GM23338 (cell line): ENCODE measurements around the gene SLC48A1. TPM values are rescaled to one million over a fixed set of nuclear protein-coding genes. Genes with fewer than 3 reads are reported as not detected.

Experiments used
- ATAC-seq: fragments of 200-7000 bp; cut with Tn5 transposase; 3 replicates; pipeline ENCODE4 v1.9.1; 2020
- DNase-seq: peaks from one replicate; pipeline ENCODE4 v3.0.0-alpha.2; 2015; ENCODE audit warnings: low spot score
- H2AFZ ChIP-seq: fragments of 200-600 bp; sonication (generic); 2 replicates; pipeline ENCODE4 v1.8.0; 2016; ENCODE audit warnings: antibody characterized with exemption, mild to moderate bottlenecking, moderate library complexity
- H3F3A ChIP-seq: fragments of 200-600 bp; sonication (generic); replicated peaks from 2 replicates; pipeline ENCODE4 v1.8.0; 2017; ENCODE audit warnings: antibody characterized with exemption, mixed run types, low read depth
- H3K27ac ChIP-seq: fragments of 200-600 bp; sonication (generic); 2 replicates; pipeline ENCODE4 v1.6.1; 2016; ENCODE audit warnings: low read depth
- H3K27me3 ChIP-seq: fragments of 200-600 bp; sonication (generic); 2 replicates; pipeline ENCODE4 v1.8.0; 2016; ENCODE audit warnings: mild to moderate bottlenecking, mixed run types, moderate library complexity; ENCODE audit not compliant: insufficient read depth
- H3K36me3 ChIP-seq: fragments of 200-600 bp; sonication (generic); 2 replicates; pipeline ENCODE4 v1.8.0; 2016; ENCODE audit warnings: mild to moderate bottlenecking; ENCODE audit not compliant: insufficient read depth
- H3K4me1 ChIP-seq: fragments of 200-600 bp; sonication (generic); 2 replicates; pipeline ENCODE4 v1.8.0; 2016; ENCODE audit warnings: mild to moderate bottlenecking, moderate library complexity; ENCODE audit not compliant: insufficient read depth
- H3K4me2 ChIP-seq: fragments of 200-600 bp; sonication (generic); 2 replicates; pipeline ENCODE4 v1.7.1; 2017; ENCODE audit warnings: mixed run types
- H3K4me3 ChIP-seq: fragments of 200-600 bp; sonication (generic); 2 replicates; pipeline ENCODE4 v1.6.1; 2016; ENCODE audit warnings: mixed run types
- H3K79me2 ChIP-seq: fragments of 200-600 bp; sonication (generic); replicated peaks from 2 replicates; pipeline ENCODE4 v1.8.0; 2017; ENCODE audit warnings: mild to moderate bottlenecking; ENCODE audit not compliant: insufficient read depth
- H3K9me2 ChIP-seq: fragments of 200-600 bp; sonication (generic); 2 replicates; pipeline ENCODE4 v1.8.0; 2017; ENCODE audit not compliant: insufficient read depth
- H4K20me1 ChIP-seq: fragments of 200-600 bp; sonication (generic); replicated peaks from 2 replicates; pipeline ENCODE4 v1.8.0; 2017; ENCODE audit warnings: mild to moderate bottlenecking; ENCODE audit not compliant: insufficient read depth
- H3K27ac Mint-ChIP-seq: 2 replicates; pipeline ENCODE4 v1.8.0; 2020; ENCODE audit warnings: inconsistent platforms, mild to moderate bottlenecking, moderate library complexity, mixed read lengths
- H3K27me3 Mint-ChIP-seq: 3 replicates; pipeline ENCODE4 v1.8.0; 2022; ENCODE audit warnings: low read depth, mild to moderate bottlenecking, moderate library complexity, mixed read lengths, inconsistent platforms; ENCODE audit not compliant: insufficient read depth, poor library complexity
- H3K36me3 Mint-ChIP-seq: 3 replicates; pipeline ENCODE4 v1.8.0; 2021; ENCODE audit warnings: low read depth, mild to moderate bottlenecking, inconsistent platforms, moderate library complexity, mixed read lengths
- H3K4me1 Mint-ChIP-seq: 3 replicates; pipeline ENCODE4 v1.8.0; 2020; ENCODE audit warnings: mild to moderate bottlenecking, inconsistent platforms, mixed read lengths
- H3K4me3 Mint-ChIP-seq: 3 replicates; pipeline ENCODE4 v1.8.0; 2021; ENCODE audit warnings: moderate library complexity, mild to moderate bottlenecking, inconsistent platforms, mixed read lengths
- H3K9me3 Mint-ChIP-seq: 3 replicates; pipeline ENCODE4 v1.8.0; 2020; ENCODE audit warnings: moderate library complexity, mild to moderate bottlenecking, inconsistent platforms, mixed read lengths
- CREB1 ChIP-seq: fragments of 250-450 bp; sonication (Bioruptor Pico); IDR thresholded peaks from 2 replicates; pipeline ENCODE4 v1.5.0; 2020; ENCODE audit warnings: low read depth, mild to moderate bottlenecking, moderate library complexity
- CTCF ChIP-seq, 2 experiments: fragments of 200-600 bp in 1 of 2; sonication (generic) in 1 of 2; conservative IDR thresholded peaks; 2 replicates each; pipeline versions ENCODE4 v1.5.1 to v1.6.1; 2016 to 2017; ENCODE audit warnings: antibody characterized with exemption in 2 of 2, low read depth in 2 of 2, mild to moderate bottlenecking in 2 of 2, moderate library complexity in 1 of 2
- ETS1 ChIP-seq: IDR thresholded peaks from 2 replicates; pipeline ENCODE4 v1.6.1; 2016; ENCODE audit warnings: antibody characterized with exemption
- EZH2phosphoT487 ChIP-seq: fragments of 200-600 bp; sonication (generic); IDR thresholded peaks from one replicate; pipeline ENCODE4 v1.8.1; 2018; ENCODE audit warnings: antibody characterized with exemption; ENCODE audit not compliant: unreplicated experiment
- NANOG ChIP-seq: IDR thresholded peaks from 2 replicates; pipeline ENCODE4 v1.6.1; 2016; ENCODE audit warnings: antibody characterized with exemption, borderline replicate concordance
- REST ChIP-seq: IDR thresholded peaks from one replicate; pipeline ENCODE4 v1.6.1; 2018; ENCODE audit warnings: antibody characterized with exemption; ENCODE audit not compliant: unreplicated experiment
- STAT1 ChIP-seq: IDR thresholded peaks from one replicate; pipeline ENCODE4 v1.6.1; 2016; ENCODE audit warnings: antibody characterized with exemption; ENCODE audit not compliant: unreplicated experiment
- ZNF462 ChIP-seq: fragments of 250-450 bp; sonication (Bioruptor Pico); IDR thresholded peaks from 2 replicates; pipeline ENCODE4 v1.5.0; 2020; ENCODE audit warnings: mild to moderate bottlenecking, moderate library complexity
- polyA plus RNA-seq: library from polyadenylated mRNA; unstranded; fragments of >200 nt; fragmentation: Nextera tagmentation; extraction: Ambion mirVana; gene quantifications from 2 replicates; pipeline ENCODE4 v1.2.1, GENCODE V29; 2016
- total RNA-seq: library from RNA; depleted of rRNA; stranded (reverse); fragments of >200 nt; shearing (Covaris generic); gene quantifications from 2 replicates; pipeline ENCODE4 v1.2.3, GENCODE V29; 2014

SLC48A1 gene
- total and polyA plus RNA-seq, 2 experiments from 2014 or later, result 5.8 to 9.0 TPM

- TF ChIP-seq ZNF462 (CRISPR knock-in tag) (no peak), ETS1 (no peak), CREB1 (CRISPR knock-in tag) (no peak), STAT1 (no peak), CTCF (conservative IDR thresholded peaks at IDR 0.05; ENCODE audit: low read depth in 2 of 2) (no peak)
Measured at GRCh38 chr12:47799357-47799955, 26.4 kb downstream of the SLC48A1 start (continued).

GRCh38 chr12:47800582-47800981 is 27.5 kb downstream of the SLC48A1 start:
- Histone ChIP-seq H3K79me2 (peaks cover 50% of the 10 kb centered on the region), H3K27ac (no peak overlapping the region), H3K27me3 (no peaks in the 10 kb centered on the region), H3K4me2 (no peak overlapping the region), H3K4me3 (no peak overlapping the region), H4K20me1 (peaks cover 13% of the 10 kb centered on the region), H3F3A (no peaks in the 10 kb centered on the region), H2AFZ (no peak overlapping the region), H3K9me2 (no peaks in the 10 kb centered on the region), H3K4me1 (peaks cover 3% of the 10 kb centered on the region), H3K36me3 (no peaks in the 10 kb centered on the region)
- no peak overlapping the region for H3K27ac Mint-ChIP-seq
- TF ChIP-seq NANOG (no peak), STAT1 (no peak), CTCF (conservative IDR thresholded peaks at IDR 0.05; ENCODE audit: low read depth in 2 of 2) (no peak), REST (no peak), EZH2phosphoT487 (no peak)
- peaks cover 11% of the 10 kb centered on the region for H3K27me3 Mint-ChIP-seq
- H3K4me1 Mint-ChIP-seq, result peaks cover 64% of the 10 kb centered on the region
- peaks cover 2% of the 10 kb centered on the region; the same call in 2 of the 3 replicates for H3K9me3 Mint-ChIP-seq
- no peak for DNase-seq
- no peak overlapping the region; the same call in 2 of the 3 replicates for H3K4me3 Mint-ChIP-seq
- no peak for ATAC-seq
- peaks cover 28% of the 10 kb centered on the region for H3K36me3 Mint-ChIP-seq
